Stimulated activated CD4-positive, alpha-beta T cell treated with anti-CD3 and anti-CD28 coated beads, Interleukin-1b, Interleukin-23, amount 100 ng/mL, for 1 hour (primary cell): Measurements from ENCODE around the gene ARL6.
"Not testable (repeated sequence)": the region's sequence is repeated elsewhere in the genome, so short reads cannot be mapped to it uniquely, and the experiment has no call there.

Experiments used
- DNase-seq, 2 donors: peaks; one replicate each; pipeline ENCODE4 v3.0.0-alpha.2; 2020; ENCODE audit warnings: low read depth in 2 of 2

The ARL6 gene

GRCh38 chr3:97821287-97821773, 56.8 kb downstream of the ARL6 start:
- no peak for DNase-seq

- peak; percentile 53 to 64 for DNase-seq
These were observed 57.3 kb downstream of the ARL6 start, which contains the start of gene CRYBG3 for GRCh38 chr3:97821774-97822358. Gene CRYBG3 (plus strand): TSS chr3:97822011. CDS start chr3:97822207, 196 bp downstream.

- no peak for DNase-seq
These were observed 57.8 kb downstream of the ARL6 start for GRCh38 chr3:97822359-97822775.

- no peak for DNase-seq
These were observed 58.8 kb downstream of the ARL6 start for GRCh38 chr3:97823046-97824004.

GRCh38 chr3:97825101-97825500, 60.5 kb downstream of the ARL6 start:
- DNase-seq = no peak

- DNase-seq = no peak
These were observed 63.3 kb downstream of the ARL6 start for GRCh38 chr3:97827741-97828471.

GRCh38 chr3:97829198-97829597, 64.6 kb downstream of the ARL6 start:
- no peak for DNase-seq

GRCh38 chr3:97830638-97831037, 66.1 kb downstream of the ARL6 start:
- no peak for DNase-seq

- DNase-seq = no peak
These were observed 66.6 kb downstream of the ARL6 start for GRCh38 chr3:97831140-97831539.

- DNase-seq = not testable (repeated sequence)
These were observed 68.6 kb downstream of the ARL6 start for GRCh38 chr3:97833184-97833583.

- DNase-seq = no peak
These were observed 71.2 kb downstream of the ARL6 start for GRCh38 chr3:97835761-97836160.

GRCh38 chr3:97838393-97838792, 73.8 kb downstream of the ARL6 start:
- no peak for DNase-seq

GRCh38 chr3:97839944-97840343, 75.4 kb downstream of the ARL6 start:
- no peak for DNase-seq

GRCh38 chr3:97841304-97841703, 76.7 kb downstream of the ARL6 start:
- no peak for DNase-seq

- no peak for DNase-seq
These were observed 77.4 kb downstream of the ARL6 start for GRCh38 chr3:97841956-97842355.

- no peak for DNase-seq
These were observed 84.2 kb downstream of the ARL6 start for GRCh38 chr3:97848779-97849178.
